SU-DHL-6 (cell line): Measurements from ENCODE around the gene IDH3G.

Experiments
- CTCF ChIP-seq: fragments of 200-600 bp; sonication (generic); IDR thresholded peaks from one replicate; pipeline ENCODE4 v1.5.1; 2017; ENCODE audit warnings: antibody characterized with exemption, mild to moderate bottlenecking, low read length, moderate library complexity; ENCODE audit not compliant: insufficient read depth, poor library complexity, severe bottlenecking
- EZH2phosphoT487 ChIP-seq: fragments of 200-600 bp; sonication (generic), shearing (Covaris generic); conservative IDR thresholded peaks from 2 replicates; pipeline ENCODE4 v1.6.1; 2018; ENCODE audit warnings: mild to moderate bottlenecking, antibody characterized with exemption, low read length, moderate library complexity, mixed read lengths

GRCh38 chrX:153769865-153770600 lies 24.1 kb downstream of the IDH3G start:
- TF ChIP-seq CTCF (no peak), EZH2phosphoT487 (no peak)
